ENCODE results near the gene ST8SIA2.

ST8SIA2 gene

GRCh38 chr15:92499731-92500530 is 106.2 kb downstream of the ST8SIA2 start:
- DNase-seq, result no peak

GRCh38 chr15:92502336-92502735 is 108.7 kb downstream of the ST8SIA2 start:
- no peak for DNase-seq

- DNase-seq, result no peak
These were observed 109.5 kb downstream of the ST8SIA2 start for GRCh38 chr15:92502930-92503857.

GRCh38 chr15:92503889-92504288 is 110.2 kb downstream of the ST8SIA2 start:
- no peak for DNase-seq

GRCh38 chr15:92505611-92506010 is 111.9 kb downstream of the ST8SIA2 start:
- DNase-seq, result no peak

- no peak for DNase-seq
These were observed 112.8 kb downstream of the ST8SIA2 start for GRCh38 chr15:92506506-92506905.

- DNase-seq, result no peak
These were observed 116.6 kb downstream of the ST8SIA2 start for GRCh38 chr15:92510163-92510882.
